Fibroblast of skin of abdomen (primary cell): ENCODE data around the gene PPM1L.

Experiments used
- DNase-seq: peaks from one replicate; pipeline ENCODE4 v3.0.0-alpha.2; 2013

The PPM1L gene

DNA sequence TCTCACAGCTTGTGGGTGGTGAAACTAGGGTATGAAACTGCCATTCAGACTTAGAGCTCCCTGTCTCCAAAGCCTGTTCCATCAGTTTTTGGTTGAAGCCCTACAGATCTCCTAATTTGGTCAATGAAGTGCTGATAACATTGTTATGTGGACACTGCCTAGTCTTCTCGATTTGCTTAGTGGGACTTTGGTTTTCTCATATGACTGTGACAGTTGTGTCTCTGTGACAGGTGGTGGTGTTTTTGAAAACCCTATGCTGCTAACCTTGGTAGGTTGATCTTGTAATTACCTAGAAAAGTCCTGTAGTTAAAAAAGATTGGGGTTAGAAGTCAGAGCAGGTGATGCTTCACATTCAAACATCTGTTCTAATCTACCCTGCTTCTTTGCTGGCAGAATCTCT lies 9.2 kb downstream of the PPM1L start:
- no peak for DNase-seq

DNA sequence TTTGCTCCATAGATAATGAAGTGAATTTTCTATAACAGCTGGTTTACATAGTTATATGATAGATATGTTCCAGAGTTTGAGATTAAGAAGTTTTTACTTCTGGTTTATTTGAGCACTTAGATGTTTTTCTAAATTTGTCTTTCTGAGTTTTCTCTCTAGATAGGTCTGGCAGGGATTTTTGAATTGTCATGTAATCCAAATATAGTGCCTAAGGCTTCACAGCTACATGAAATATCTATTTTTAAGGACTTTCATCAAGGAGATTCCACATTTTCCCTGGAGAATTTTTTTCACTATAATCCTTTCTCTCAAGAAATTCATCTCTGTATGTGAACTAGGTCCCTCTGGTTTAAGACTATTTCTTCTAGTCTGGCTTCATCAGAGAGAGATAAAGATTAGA lies 12.0 kb downstream of the PPM1L start:
- DNase-seq: no peak

DNA sequence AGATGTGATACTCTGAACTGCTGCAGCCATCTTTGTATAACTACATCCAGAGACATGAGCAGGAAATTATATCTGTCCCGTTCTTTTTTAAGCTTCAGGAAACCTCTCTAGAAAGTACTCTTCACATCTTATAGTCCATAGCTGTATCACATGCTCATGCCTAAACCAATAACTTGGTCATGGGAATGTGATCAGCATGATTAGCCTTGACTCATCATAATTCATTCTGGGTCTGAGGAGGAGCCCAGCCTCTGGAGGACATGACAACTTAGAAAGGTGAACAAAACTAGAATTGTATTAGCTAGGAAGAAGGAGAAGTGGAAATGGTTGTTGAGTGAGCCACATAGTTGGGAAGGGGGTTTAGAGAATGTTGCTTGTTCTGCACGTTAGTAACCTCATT lies 12.9 kb downstream of the PPM1L start:
- DNase-seq: no peak

DNA sequence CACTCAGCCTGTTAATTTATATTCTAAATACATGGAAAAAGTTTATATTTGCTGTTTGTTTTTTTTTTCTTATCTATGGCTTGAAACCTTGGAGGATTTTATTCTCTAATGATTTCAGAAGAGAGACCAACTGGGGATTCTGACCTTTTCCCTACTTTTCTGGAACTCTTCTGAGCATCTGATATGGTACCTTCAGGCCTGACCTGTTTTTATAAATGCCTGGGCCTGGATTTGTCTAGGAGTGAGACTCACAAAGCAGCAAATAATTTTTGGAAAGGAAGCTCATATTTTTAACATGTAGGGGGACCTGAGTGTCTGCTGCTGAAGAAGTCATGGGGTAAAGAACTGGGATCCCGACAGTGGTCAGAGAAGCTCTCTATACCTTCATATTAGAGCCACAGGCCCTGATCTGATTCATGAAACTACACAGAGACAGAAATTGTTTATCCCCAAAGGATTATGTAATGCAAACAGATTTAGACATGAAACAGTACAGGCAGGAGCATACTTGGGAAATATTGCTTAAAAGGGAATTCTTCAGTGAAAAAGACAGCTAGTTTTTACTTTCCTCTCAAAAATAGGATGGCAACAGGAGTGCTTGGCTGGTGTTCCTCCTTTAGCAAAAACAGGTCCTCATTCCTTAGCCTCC lies 15.9 kb downstream of the PPM1L start:
- DNase-seq: no peak

DNA sequence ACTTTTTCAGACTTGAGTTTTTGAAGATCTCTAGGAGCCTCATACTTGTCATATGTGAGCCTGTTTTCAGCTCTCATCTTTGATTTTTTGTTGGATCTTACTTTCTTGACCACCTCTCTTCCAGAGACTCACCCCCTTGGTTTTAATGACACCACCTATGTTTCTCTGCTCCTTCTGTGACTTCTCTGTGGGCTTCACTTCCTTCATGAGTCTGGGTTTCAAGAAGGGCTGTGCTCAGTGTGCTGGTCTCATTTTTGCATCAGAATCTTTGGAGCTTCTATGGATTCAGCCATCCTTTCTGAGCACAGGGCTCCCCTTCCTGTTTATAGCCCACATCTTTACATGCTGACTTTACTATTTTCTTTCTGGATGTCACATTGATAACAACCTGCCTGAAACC lies 17.7 kb downstream of the PPM1L start:
- DNase-seq: no peak

DNA sequence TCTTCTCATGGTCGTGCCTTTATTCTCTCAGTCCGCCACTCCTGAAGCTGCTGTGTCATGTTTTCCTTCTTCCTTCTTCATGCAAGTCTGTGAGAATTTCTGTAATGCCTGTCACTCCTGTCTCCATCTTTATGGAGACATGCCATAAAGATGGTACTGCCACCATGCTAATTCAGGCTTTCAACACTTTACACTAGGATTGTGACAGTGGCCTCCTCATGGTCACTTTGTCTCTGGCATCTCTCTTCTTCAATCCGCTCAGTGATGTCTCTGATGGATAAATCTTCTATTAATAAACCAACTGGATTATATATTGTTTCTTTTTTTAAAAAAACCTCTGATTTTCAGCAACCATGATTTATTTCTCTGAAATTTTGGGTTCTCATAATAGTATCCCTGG lies 18.1 kb downstream of the PPM1L start:
- DNase-seq: no peak

DNA sequence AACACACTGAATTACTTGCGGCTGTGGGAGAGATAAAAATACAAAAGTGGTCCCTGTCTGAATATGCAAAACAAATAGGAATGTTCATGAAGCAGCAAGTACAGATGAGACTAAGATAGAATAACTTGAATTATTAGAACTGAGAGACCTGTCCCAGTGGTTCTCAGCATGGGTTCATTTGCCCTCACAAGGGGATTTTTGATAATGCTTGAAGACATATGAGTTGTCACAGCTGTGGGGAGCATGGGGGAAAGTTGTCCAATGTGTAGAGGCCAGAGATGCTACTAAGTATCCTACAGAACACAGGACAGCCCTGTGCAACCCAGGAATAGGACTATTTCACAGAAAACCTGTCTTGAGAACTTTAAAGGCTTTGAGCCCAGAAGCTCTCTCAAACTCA lies 22.4 kb downstream of the PPM1L start:
- no peak for DNase-seq

DNA sequence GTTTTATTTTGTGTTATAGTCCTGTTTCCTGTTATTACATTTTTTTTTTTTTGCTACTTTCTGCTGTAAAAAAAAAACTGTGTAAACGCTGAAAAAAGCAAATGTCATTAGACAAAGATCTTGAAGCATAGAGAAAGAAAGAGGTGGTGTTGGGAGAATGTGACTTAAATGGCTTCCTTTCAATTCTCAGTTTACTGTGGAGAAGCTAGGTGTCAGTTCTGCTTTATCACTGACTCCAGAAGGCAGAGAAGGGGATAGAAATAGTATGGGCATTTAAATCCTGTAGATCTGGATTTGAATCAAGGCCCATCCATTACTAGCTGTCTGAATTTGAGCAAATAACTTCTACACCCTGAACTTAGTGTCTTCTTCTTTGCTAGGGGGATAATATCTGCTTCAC lies 23.0 kb downstream of the PPM1L start:
- DNase-seq: no peak

DNA sequence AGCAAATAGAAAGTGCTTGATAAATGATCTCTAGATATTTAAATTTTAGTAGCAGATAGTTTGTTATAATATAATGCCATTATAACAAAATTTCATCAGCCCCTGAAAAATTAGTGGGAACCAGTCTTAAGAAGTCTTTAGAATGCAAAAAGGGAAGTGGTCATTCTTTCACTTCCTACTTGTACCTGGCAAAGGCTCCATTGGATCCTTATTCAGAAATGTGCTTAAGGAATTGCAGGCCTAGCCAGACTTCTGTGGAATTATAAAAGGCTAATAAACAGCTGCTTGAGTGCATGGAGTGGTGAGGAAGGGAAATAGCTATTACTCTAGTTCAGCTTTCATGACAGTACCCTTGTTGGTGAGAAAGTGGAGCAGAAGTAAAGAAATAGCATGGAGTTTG lies 24.2 kb downstream of the PPM1L start:
- no peak for DNase-seq

DNA sequence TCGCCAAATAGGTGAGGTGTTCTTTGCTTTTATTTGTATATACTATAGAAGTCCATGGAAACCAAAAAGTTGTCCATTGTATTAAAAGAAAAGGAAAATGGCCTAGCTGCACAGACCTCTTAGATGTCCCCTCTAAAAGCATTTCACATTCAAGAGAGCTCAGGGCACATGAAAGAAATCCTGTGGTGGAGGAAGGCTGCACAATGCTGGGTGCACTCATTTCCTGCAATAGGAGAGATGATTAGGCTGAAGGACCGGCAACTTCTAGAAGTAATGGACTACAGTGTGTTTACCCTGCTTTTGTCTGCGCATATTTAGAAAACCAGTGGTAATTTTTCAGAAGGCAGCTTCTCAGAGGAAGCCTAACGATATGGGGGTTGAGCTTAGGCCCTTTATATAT lies 25.4 kb downstream of the PPM1L start:
- no peak for DNase-seq

DNA sequence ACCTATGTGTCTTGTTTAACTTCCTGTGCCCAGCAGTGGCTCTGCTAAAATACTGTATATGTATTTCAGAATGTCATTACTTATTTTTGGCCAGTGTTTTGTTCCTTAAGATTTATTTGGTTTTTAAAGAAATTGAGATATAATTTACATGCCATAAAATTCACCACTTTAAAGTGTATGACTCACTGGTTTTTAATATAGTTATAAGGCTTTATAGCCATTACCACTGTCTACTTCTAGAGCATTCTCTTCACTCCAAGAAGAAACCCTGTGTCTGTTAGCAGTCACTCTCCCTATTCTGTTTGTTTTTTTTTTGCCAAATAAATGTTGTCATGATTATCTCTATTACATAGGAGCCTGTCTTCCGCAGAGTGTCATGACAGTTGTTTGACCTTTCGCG lies 25.8 kb downstream of the PPM1L start:
- no peak for DNase-seq

DNA sequence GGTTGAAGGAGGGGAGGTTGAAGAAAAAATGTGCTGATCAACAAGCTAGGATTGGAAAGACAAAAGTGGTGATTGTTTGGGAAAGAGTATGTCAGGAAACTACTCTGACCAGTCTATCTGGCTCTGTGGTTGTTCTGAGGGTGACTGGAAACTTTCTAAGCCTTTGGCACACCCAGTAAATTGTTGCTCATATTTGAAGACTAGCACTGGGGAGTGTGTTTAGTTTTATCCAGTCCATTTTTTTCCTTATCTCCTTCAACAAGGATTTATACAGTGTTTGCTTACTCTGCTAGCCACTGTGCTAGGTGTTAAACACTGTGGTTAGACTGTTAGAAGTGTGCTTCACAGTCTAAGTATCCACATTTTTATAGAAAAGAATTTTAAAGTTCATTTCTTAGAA lies 28.8 kb downstream of the PPM1L start:
- DNase-seq: no peak

DNA sequence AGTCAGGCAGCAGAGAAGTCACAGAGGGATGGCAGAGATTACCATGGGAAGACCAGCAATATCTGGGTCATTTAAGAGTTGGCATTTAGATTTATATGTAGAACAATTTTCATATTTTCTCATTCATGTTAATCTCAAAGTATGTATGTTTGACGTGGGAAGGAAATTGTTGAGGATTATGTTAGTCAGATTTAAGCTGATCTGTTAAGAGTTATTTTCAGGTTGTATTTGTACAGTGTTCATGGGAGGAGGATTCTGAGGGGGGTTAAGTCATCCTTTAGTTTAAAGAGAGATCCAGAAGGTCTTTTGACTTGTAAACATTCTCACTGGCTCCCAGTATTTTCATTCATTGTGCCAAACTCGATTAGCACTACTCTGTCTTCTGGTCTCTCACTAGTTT lies 34.7 kb downstream of the PPM1L start:
- no peak for DNase-seq

DNA sequence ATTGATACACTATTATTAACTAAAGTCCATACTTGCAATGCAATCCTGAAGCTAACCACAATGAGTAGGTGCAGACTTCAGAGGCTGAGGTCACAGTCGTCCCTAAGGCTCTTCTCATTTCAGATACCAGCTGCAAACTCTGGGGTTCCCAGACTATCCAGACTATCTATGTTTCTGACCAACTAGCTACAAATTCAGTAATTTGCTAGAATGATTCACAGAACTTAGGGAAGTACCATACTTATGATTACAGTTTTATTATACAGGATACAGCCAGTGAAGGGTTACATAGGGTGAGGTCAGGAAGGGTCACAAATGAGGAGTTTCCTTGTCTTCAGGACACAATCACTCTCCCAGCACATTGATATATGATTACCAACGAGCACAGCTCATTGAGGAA lies 36.5 kb downstream of the PPM1L start:
- DNase-seq: no peak

DNA sequence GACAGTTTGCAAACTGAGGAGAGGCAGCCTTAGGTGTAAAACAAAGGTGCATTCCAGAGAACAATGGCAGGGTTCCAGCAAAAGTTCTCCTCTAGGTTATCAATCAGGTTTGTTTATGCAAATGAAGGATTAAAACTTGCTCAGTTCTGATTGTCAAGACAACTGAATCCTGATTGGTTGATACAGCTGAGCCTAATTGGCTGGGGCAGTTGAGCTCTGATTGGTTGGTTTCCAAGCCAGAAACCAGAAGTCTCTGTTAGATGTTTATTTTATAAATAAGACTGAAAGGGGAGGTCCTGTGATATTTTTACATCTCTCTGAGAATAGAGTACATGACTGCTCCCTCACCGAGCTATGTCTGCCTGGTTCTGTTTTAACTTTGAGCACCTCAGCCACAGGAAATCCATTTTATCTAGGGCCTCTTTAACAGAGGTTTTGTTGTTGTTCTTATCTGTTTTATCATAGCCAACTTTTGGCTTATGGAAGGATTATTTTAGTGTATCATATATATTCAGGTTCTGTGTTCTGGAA lies 37.8 kb downstream of the PPM1L start:
- no peak for DNase-seq

DNA sequence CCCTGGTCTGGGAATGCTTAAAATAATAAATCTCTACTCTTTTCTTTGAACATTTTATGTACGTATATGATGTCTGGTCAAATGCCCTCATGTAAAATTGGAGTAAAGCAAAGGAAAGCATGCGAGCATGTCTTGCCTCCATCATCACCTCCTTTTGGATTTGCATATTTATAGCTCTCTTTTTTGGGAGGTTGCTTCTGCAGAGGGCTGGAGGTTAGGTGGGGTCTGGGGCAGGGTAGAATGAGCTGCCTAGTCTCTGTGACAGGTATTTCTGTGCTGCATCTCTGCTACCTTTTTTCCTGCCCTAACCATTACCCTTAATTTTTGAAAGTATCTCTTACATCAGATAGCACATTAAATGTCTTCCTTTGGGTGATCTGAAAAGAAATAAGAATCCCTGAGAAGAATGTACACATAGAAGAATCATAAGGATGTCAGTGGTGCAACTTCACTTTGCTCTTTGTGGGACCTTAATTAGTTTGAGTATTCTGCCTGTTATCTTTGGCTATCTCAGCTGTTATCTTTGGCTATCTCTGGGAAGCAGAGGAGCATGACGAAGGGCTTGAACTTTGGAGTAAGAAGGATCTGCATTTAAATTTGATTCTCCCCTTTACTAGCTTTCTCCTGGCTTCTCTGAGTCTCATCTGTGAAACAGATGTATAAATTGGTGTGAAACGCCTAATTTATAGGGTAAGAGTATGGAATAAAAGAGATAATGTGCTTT lies 40.2 kb downstream of the PPM1L start:
- no peak for DNase-seq

DNA sequence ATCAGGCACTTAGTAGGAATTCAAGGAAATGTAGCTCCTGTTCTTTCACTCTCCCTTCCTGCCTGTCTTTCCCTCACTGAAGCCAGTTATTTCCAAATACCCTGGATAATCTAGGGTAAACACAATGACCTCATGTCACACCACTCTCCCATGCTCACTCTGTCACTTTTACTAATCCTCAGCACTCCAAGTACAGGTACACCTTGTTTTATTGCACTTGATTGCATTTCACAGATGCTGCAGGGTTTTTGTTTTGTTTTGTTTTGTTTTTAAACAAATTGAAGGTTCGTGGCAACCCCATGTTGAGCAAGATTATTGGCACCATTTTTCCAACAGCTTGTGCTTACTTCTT lies 40.8 kb downstream of the PPM1L start:
- no peak for DNase-seq

DNA sequence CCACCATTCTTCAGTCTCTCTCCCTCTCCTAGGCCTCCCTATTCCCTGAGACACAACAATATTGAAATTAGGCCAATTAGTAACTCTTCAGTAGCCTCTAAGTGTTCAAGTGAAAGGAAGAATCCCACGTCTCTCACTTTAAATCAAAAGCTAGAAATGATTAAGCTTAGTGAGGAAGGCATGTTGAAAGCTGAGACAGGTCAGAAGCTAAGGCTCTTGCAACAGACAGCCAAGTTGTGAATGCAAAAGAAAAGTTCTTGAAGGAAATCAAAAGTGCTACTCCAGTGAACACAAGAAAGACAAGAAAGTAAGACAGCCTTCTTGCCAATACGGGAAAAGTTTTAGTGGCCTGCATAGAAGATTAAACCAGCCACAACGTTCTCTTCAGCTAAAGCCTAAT lies 41.3 kb downstream of the PPM1L start:
- no peak for DNase-seq

DNA sequence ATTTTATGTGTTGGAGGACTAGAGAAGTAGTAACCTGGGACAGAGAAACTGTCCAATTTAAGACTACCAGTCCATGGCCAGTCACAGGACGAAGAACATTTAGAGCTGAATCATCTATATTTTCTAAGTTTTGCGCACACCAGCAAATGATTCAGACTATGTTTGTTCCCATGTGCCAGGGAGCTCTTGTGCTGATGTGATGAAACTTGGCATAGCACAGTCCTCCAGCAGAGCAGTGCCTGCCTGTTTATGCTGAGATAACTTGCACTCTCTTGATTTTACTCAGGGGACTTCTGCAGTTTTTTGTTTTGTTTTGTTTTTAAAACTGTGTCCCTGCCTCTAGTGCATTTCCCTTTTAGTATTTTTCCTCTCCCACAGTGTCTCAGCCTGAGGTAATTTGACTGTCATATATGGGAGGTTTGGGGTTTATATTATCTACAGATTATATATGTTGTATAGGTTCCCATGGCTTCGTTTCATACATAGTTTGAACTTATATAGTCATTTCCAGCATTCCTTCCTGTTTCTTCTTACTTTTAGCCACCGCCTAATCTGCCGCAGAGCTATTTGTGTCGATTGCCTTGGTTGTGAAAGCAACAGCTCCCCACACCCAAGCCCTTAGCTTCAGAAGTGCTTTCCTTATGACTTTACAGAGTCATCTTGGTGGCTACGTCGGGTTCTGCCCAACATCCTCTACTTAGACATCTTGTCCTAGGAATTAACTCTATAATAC lies 45.5 kb downstream of the PPM1L start:
- DNase-seq: no peak

DNA sequence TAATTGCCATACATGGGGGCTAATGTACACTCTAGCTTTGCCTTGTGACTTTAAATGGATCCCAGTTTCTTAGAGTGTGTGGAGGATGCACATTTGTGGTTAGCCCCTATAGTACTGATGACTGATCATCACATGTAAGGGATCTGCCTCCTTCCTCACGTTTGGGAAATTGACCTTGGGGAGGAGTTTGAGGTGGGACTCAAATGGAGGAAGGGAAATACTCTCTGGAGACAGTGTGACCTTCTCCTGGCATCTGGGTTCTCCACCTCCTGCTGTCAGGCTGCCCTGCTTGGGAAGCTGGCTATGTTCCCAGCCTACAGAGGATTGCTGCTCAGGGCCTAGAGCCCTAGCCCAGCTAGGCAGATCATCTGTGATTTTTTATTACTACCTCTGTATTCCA lies 48.7 kb downstream of the PPM1L start:
- peak; percentile 9 for DNase-seq

DNA sequence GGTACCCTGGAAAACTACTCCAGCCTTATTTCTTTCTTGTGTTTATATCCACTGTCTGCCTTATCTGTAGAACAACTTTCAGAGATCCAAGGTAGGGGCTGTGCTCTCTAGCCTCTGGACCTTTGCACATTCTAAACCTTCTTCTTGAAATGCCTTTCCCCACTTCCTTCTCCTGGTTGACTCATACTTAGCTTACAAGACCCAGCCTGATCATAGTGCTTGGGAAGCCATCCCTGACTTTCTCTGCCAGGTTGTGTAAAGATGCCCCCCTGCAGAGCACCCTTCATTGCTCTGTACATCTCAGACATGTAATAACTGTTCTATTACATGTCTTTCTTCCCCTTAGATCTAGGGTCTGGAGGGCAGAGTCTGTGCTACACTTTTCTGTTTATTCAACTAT lies 50.1 kb downstream of the PPM1L start:
- DNase-seq: no peak

DNA sequence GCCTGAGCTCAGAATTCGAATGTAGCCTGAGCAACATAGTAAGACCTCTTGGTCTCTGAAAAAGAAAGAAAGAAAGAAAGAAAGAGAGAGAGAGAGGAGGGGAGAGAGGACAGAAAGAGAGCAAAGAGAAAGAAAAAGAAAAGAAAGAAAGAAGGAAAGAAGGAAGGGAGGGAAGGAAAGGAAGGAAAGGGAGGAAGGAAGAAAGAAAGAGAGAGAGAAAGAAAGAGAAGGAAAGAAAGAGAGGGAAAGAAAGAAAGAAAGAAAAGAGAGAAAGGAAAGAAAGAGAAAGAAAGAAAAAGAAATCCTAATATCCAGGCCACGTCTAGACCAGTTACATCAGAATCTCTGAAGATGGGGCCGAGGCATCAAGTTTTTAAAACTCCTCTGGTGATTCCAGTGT lies 50.7 kb downstream of the PPM1L start:
- DNase-seq: no peak

DNA sequence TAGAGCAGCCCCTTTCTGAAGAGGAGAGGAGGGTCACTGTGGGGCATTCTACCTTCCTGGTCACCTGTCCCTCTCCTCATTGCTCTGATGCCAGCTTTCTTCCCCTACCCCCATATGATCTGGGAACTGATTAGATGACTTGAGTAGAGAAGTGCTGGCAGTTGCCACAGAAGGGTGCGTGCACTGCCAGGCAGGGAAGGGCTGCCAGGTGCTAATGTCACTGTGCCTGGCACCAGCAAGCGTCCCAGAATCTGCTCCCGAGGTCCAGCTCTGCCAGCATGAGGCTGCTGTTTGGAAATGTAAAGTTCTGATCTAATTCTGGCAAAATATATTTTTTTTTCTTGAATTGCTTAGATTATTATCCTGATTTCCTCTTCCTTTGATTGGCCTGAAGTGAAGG lies 52.8 kb downstream of the PPM1L start:
- no peak for DNase-seq

DNA sequence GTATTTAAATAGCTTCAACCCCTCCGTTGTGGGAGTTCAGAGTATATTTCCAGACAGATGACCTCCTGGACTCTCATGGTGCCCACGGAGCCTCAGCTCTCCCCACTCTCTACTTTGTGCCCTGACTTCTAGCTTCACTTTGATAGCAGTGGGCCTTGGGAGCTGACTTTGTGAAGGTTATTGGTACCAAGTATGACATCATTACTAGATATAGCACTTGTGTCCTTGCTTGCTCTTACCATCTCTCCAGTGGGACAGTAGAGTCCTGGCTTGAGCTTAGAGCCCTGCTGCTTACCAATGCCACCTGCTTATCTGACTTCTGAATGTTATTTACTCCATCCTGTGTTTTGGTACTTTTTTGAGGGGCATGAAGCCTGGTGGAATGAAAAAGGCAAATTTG lies 53.4 kb downstream of the PPM1L start:
- DNase-seq: no peak
